Skeletal muscle tissue (tissue), 4 donors: ENCODE measurements around the gene RSAD1. TPM values are rescaled to one million over a fixed set of nuclear protein-coding genes. Genes with fewer than 3 reads are reported as not detected.

Source experiments
- H3K27ac ChIP-seq: one replicate; pipeline ENCODE4 v1.7.0; 2013; ENCODE audit warnings: mild to moderate bottlenecking, low read depth, low read length, inconsistent platforms
- H3K27me3 ChIP-seq, 3 donors: one replicate each; pipeline ENCODE4 v1.7.0; 2013; ENCODE audit warnings: low read length in 3 of 3; ENCODE audit not compliant: control insufficient read depth in 3 of 3, insufficient read depth in 3 of 3
- H3K36me3 ChIP-seq, 3 donors: one replicate each; pipeline ENCODE4 v1.7.0; 2013; ENCODE audit warnings: low read length in 3 of 3; ENCODE audit not compliant: control insufficient read depth in 3 of 3, insufficient read depth in 3 of 3
- H3K4me1 ChIP-seq, 3 donors: one replicate each; pipeline ENCODE4 v1.7.0; 2013; ENCODE audit warnings: low read length in 3 of 3, mild to moderate bottlenecking in 3 of 3; ENCODE audit not compliant: control insufficient read depth in 3 of 3, insufficient read depth in 3 of 3
- H3K4me3 ChIP-seq, 3 donors: one replicate each; pipeline ENCODE4 v1.7.0; 2013; ENCODE audit warnings: low read length in 3 of 3
- H3K9ac ChIP-seq, 3 donors: one replicate each; pipeline ENCODE4 v1.7.0; 2013; ENCODE audit warnings: low read length in 3 of 3, mild to moderate bottlenecking in 3 of 3, moderate library complexity in 2 of 3, low read depth in 1 of 3
- H3K9me3 ChIP-seq, 3 donors: one replicate each; pipeline ENCODE4 v1.7.0; 2013; ENCODE audit warnings: low read length in 3 of 3; ENCODE audit not compliant: control insufficient read depth in 3 of 3
- total RNA-seq: library from RNA; depleted of rRNA; stranded (reverse); fragments of >200 nt; gene quantifications from one replicate; pipeline ENCODE4 v1.2.3, GENCODE V29; 2014
- donor health status: Osteomylitis.

The RSAD1 gene
- total RNA-seq, 1 donor from 2014 or later, result 12.0 TPM

GRCh38 chr17:50535407-50535806 is 56.7 kb downstream of the RSAD1 start:
- no peaks in the 10 kb centered on the region for H3K9me3 ChIP-seq
- no peak overlapping the region for H3K27ac ChIP-seq
- H3K36me3 ChIP-seq, result peaks cover 0 to 2% (median 0%) of the 10 kb centered on the region in 3 donors
- H3K4me3 ChIP-seq, result no peak overlapping the region
- no peak overlapping the region for H3K9ac ChIP-seq
- H3K4me1 ChIP-seq, result peaks cover 16 to 27% (median 17%) of the 10 kb centered on the region in 3 donors
- H3K27me3 ChIP-seq, result peaks cover 29 to 34% (median 32%) of the 10 kb centered on the region in 3 donors

Other genes with a start within 250 kb of the RSAD1 start
- gene TMEM92, start 204.4 kb upstream of the RSAD1 start, total RNA-seq, result not detected
- gene XYLT2, start 132.7 kb upstream of the RSAD1 start, total RNA-seq, result 24.0 TPM
- gene MRPL27, start 105.7 kb upstream of the RSAD1 start, total RNA-seq, result 65.2 TPM
- 2.1 TPM for gene EME1, start 105.6 kb upstream of the RSAD1 start, total RNA-seq
- 43.3 TPM for gene LRRC59, start 81.3 kb upstream of the RSAD1 start, total RNA-seq
- gene ACSF2, start 52.6 kb upstream of the RSAD1 start, total RNA-seq, result 51.1 TPM
- 1.6 TPM for gene CHAD, start 10.0 kb upstream of the RSAD1 start, total RNA-seq
- gene MYCBPAP, start 29.6 kb downstream of the RSAD1 start, total RNA-seq, result under 0.01 TPM
- gene EPN3, start 53.9 kb downstream of the RSAD1 start, total RNA-seq, result not detected
- 27.7 TPM for gene SPATA20, start 68.3 kb downstream of the RSAD1 start, total RNA-seq
- 3.7 TPM for gene CACNA1G, start 81.9 kb downstream of the RSAD1 start, total RNA-seq
- gene ABCC3, start 156.0 kb downstream of the RSAD1 start, total RNA-seq, result 1.0 TPM
- 28.7 TPM for gene ANKRD40, start 229.1 kb downstream of the RSAD1 start, total RNA-seq
- gene LUC7L3, start 240.7 kb downstream of the RSAD1 start, total RNA-seq, result 32.4 TPM